Measurements from ENCODE around the gene UBA5. TPM values are rescaled to one million over a fixed set of nuclear protein-coding genes. Genes with fewer than 3 reads are reported as not detected.

Gene UBA5
- polyA plus RNA-seq, 1 donor from 2014 or later: 38.6 TPM

- Mint-ChIP-seq H3K27me3 (no peaks in the 10 kb centered on the region), H3K4me3 (peak overlapping the region; percentile 95 to 100 (median 98)), H3K36me3 (no peaks in the 10 kb centered on the region), H3K4me1 (peaks cover 24 to 52% (median 34%) of the 10 kb centered on the region in 3 donors), H3K27ac (peak overlapping the region in 2 of 3 donors; percentile 90 to 94), H3K9me3 (no peaks in the 10 kb centered on the region)
Observed at GRCh38 chr3:132661101-132661500, 972 bp downstream of the UBA5 start.

DNA sequence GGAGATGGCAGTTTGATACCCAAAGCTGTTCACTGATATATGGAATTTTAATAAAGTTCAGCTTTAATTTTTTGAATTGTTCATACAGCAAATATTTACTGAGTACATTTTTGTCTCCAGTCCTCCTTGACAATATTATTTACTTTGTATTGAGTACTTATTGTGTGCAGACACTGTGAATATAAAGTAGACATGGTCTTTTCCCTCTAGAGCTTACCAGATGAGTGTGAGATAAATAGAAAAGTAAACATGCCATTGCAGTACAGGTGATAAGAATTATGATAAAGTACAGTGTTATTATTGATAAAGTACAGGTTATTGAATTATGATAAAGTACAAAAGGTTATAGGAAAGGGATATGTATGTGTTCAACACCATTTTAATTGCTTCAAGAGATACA lies 2.1 kb downstream of the UBA5 start:
- Mint-ChIP-seq H3K27me3 (no peaks in the 10 kb centered on the region), H3K27ac (no peak overlapping the region), H3K4me3 (peak overlapping the region in 1 of 4 donors; percentile 62), H3K4me1 (peaks cover 24 to 50% (median 32%) of the 10 kb centered on the region in 3 donors), H3K36me3 (no peaks in the 10 kb centered on the region), H3K9me3 (no peaks in the 10 kb centered on the region)

DNA sequence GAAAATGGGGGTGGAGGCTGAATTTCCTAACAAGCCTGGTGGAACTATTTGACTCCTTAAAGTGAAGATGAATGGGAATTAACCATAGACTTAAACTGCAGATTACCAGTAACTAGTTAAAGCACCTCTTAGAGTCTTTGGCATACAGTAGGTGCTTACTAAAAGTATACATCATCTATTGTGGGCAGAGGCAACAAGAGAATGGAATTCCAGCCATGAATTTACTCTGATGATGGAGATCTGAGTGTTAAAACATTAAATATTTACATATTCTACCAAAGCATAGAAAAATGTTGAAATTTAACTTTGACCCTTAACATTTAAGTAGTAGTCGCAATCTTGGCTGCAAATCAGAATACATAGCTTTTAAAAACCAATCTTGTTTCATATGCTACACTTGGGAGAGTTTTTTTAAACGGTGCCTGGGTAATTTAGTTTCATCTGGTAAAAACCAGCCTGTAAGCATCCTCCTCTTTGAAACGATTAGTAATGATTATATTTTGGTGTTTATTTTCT lies 5.2 kb downstream of the UBA5 start:
- Mint-ChIP-seq H3K4me3 (no peak overlapping the region), H3K27me3 (no peaks in the 10 kb centered on the region), H3K9me3 (no peaks in the 10 kb centered on the region), H3K27ac (peak overlapping the region in 1 of 3 donors; percentile 64), H3K36me3 (no peaks in the 10 kb centered on the region), H3K4me1 (peaks cover 21 to 30% (median 29%) of the 10 kb centered on the region in 3 donors)

DNA sequence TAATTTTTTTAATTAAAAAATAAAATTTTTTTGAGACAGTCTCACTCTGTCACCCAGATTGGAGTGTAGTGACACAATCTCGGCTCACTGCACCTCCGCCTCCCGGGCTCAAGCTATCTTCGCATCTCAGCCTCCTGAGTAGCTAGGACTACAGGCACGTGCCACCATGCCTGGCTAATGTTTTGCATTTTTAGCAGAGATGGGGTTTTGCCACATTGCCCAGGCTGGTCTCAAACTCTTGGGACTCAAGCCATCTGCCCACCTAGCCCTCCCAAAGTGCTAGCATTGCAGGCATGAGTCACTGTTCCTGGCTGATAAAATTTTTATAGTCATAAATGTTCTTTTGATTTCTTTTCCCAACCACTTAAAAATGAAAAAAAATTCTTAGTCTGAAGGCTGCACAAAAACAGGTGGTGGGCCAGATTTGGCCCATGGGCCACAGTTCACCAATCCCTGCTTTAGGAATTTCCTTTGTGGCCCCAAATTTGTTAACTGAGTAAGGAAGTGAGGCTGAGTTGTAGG lies 9.2 kb downstream of the UBA5 start:
- no peaks in the 10 kb centered on the region for H3K36me3 Mint-ChIP-seq
- H3K27ac Mint-ChIP-seq: no peak overlapping the region
- no peaks in the 10 kb centered on the region for H3K27me3 Mint-ChIP-seq
- no peaks in the 10 kb centered on the region for H3K9me3 Mint-ChIP-seq
- no peak overlapping the region for H3K4me3 Mint-ChIP-seq
- H3K4me1 Mint-ChIP-seq: peaks cover 1 to 12% (median 7%) of the 10 kb centered on the region in 3 donors

DNA sequence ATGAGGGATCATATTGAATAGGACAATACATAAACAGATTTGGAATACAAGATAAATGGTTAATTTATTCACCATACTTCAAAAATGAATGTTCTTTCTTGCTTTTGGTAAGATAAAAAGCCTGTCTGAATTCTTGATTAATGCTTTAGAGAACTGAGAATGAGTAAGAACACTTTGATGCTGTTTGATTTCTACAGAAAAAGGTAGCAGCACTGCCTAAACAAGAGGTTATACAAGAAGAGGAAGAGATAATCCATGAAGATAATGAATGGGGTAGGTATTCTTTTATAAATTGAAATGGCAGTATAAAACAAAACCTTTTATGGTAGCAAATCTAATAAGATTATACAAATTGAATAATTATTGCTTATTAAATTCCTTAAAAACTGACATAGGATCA lies 15.3 kb downstream of the UBA5 start:
- peak overlapping the region in 1 of 3 donors; percentile 11 for H3K27ac Mint-ChIP-seq
- H3K36me3 Mint-ChIP-seq: peaks cover 5% of the 10 kb centered on the region
- no peaks in the 10 kb centered on the region for H3K9me3 Mint-ChIP-seq
- no peaks in the 10 kb centered on the region for H3K4me1 Mint-ChIP-seq
- no peaks in the 10 kb centered on the region for H3K27me3 Mint-ChIP-seq
- H3K4me3 Mint-ChIP-seq: no peak overlapping the region

GRCh38 chr3:132679911-132680310 lies 19.8 kb downstream of the UBA5 start:
- Mint-ChIP-seq H3K9me3 (no peaks in the 10 kb centered on the region), H3K4me1 (no peaks in the 10 kb centered on the region), H3K36me3 (peaks cover 5% of the 10 kb centered on the region), H3K27ac (no peak overlapping the region), H3K27me3 (no peaks in the 10 kb centered on the region), H3K4me3 (no peak overlapping the region)

GRCh38 chr3:132681421-132681820 lies 21.3 kb downstream of the UBA5 start:
- H3K4me1 Mint-ChIP-seq: no peaks in the 10 kb centered on the region
- H3K4me3 Mint-ChIP-seq: no peak overlapping the region
- no peaks in the 10 kb centered on the region for H3K27me3 Mint-ChIP-seq
- no peaks in the 10 kb centered on the region for H3K9me3 Mint-ChIP-seq
- peaks cover 5% of the 10 kb centered on the region for H3K36me3 Mint-ChIP-seq
- peak overlapping the region in 1 of 3 donors; percentile 39 for H3K27ac Mint-ChIP-seq

DNA sequence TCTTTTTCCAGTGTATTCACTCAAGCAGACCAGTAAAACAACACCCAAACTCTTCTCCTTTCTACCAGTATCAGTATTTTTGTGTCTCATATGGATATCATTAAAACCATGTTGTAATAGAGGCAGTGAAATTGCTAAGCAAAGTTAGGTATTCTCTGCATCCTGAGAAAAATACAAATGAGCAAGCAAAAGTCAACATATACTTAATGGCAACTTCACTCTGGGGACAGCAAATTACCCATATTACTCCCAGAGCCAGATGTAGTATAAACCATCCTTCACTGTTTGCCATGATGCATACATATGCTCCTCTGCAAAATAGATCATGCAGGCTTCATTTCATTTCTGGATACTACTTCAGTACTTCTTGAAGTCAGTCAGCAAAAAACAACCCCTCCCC lies 22.1 kb downstream of the UBA5 start:
- Mint-ChIP-seq H3K36me3 (peaks cover 5% of the 10 kb centered on the region), H3K27me3 (no peaks in the 10 kb centered on the region), H3K4me1 (no peaks in the 10 kb centered on the region), H3K4me3 (no peak overlapping the region), H3K9me3 (no peaks in the 10 kb centered on the region), H3K27ac (peak overlapping the region in 1 of 3 donors; percentile 85)

- no peak overlapping the region for H3K4me3 Mint-ChIP-seq
- no peaks in the 10 kb centered on the region for H3K9me3 Mint-ChIP-seq
- H3K27me3 Mint-ChIP-seq: no peaks in the 10 kb centered on the region
- H3K4me1 Mint-ChIP-seq: no peaks in the 10 kb centered on the region
- peaks cover 3% of the 10 kb centered on the region for H3K36me3 Mint-ChIP-seq
- no peak overlapping the region for H3K27ac Mint-ChIP-seq
Observed at GRCh38 chr3:132690040-132690439, 29.9 kb downstream of the UBA5 start.

GRCh38 chr3:132694991-132695390 lies 34.9 kb downstream of the UBA5 start:
- Mint-ChIP-seq H3K4me1 (peaks cover 0 to 1% (median 0%) of the 10 kb centered on the region in 3 donors), H3K36me3 (peaks cover 6% of the 10 kb centered on the region), H3K27me3 (no peaks in the 10 kb centered on the region), H3K9me3 (no peaks in the 10 kb centered on the region), H3K27ac (peak overlapping the region in 1 of 3 donors; percentile 89), H3K4me3 (no peak overlapping the region)

- H3K27ac Mint-ChIP-seq: peak overlapping the region in 1 of 3 donors; percentile 84
- H3K4me3 Mint-ChIP-seq: no peak overlapping the region
- peaks cover 0 to 1% (median 0%) of the 10 kb centered on the region in 3 donors for H3K4me1 Mint-ChIP-seq
- H3K36me3 Mint-ChIP-seq: peaks cover 6% of the 10 kb centered on the region
- no peaks in the 10 kb centered on the region for H3K27me3 Mint-ChIP-seq
- no peaks in the 10 kb centered on the region for H3K9me3 Mint-ChIP-seq
Observed at GRCh38 chr3:132695422-132695821, 35.3 kb downstream of the UBA5 start.

DNA sequence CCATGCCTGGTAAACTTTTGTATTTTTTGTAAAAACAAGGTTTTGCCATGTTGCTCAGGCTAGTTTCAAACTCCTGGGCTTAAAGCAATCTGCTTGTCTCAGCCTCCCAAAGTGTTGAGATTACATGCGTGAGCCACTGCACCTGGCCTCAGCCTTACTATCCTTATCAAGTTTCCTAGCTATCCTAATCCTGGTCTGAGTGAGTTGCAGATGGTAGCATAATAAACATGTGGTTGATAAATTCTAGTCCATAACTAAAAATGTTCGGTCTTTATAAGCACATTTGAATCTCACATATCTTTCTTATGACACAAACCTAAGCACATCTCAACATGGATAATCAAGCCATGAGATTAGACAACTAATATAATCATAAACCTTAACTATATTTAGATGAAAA lies 43.6 kb downstream of the UBA5 start:
- H3K27ac Mint-ChIP-seq: no peak overlapping the region
- peaks cover 13% of the 10 kb centered on the region for H3K36me3 Mint-ChIP-seq
- H3K4me1 Mint-ChIP-seq: no peaks in the 10 kb centered on the region
- no peaks in the 10 kb centered on the region for H3K27me3 Mint-ChIP-seq
- no peaks in the 10 kb centered on the region for H3K9me3 Mint-ChIP-seq
- H3K4me3 Mint-ChIP-seq: no peak overlapping the region

DNA sequence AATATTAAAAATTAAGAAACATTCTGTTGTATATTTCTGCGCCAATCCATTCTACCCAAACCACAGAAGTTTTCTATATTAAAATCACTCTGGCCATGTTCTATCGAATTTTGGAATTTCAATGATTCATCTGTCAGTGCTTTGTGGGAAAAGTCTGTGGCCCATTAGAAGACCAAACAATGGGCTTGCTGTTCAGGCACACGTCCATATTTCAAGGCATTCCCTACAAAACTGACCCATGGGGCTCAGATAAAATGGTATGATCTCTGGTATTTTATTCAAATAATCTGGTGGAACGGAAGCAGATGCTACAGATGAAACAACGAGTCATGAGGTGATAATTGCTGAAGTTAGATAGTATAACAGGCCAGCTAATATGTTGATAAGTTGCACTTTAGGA lies 49.6 kb downstream of the UBA5 start:
- Mint-ChIP-seq H3K9me3 (no peaks in the 10 kb centered on the region), H3K4me3 (no peak overlapping the region), H3K27me3 (no peaks in the 10 kb centered on the region), H3K36me3 (peaks cover 2% of the 10 kb centered on the region), H3K27ac (no peak overlapping the region), H3K4me1 (peaks cover 0 to 4% (median 1%) of the 10 kb centered on the region in 3 donors)

DNA sequence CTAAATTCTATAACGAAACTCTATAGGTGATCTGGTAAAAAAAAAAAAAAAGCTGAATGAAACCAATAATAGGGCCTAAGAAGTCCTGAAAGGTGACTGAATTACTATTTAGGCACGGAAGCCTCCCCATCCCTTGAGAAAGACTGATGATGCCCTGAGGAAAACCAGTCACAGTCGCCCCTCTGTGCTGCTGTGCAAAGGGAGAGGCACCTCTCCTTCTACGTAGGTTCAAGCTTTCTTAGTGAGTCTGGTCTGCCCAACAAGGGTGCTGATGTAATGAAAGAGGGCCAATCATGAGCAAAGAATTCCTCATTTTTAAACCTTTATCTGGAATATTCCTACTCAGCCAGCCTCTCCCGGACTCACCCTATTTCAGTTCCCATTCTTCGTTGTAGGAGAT lies 50.2 kb downstream of the UBA5 start:
- H3K36me3 Mint-ChIP-seq: peaks cover 2% of the 10 kb centered on the region
- H3K27ac Mint-ChIP-seq: no peak overlapping the region
- H3K4me1 Mint-ChIP-seq: peaks cover 0 to 4% (median 1%) of the 10 kb centered on the region in 3 donors
- H3K9me3 Mint-ChIP-seq: no peaks in the 10 kb centered on the region
- H3K27me3 Mint-ChIP-seq: no peaks in the 10 kb centered on the region
- H3K4me3 Mint-ChIP-seq: no peak overlapping the region

DNA sequence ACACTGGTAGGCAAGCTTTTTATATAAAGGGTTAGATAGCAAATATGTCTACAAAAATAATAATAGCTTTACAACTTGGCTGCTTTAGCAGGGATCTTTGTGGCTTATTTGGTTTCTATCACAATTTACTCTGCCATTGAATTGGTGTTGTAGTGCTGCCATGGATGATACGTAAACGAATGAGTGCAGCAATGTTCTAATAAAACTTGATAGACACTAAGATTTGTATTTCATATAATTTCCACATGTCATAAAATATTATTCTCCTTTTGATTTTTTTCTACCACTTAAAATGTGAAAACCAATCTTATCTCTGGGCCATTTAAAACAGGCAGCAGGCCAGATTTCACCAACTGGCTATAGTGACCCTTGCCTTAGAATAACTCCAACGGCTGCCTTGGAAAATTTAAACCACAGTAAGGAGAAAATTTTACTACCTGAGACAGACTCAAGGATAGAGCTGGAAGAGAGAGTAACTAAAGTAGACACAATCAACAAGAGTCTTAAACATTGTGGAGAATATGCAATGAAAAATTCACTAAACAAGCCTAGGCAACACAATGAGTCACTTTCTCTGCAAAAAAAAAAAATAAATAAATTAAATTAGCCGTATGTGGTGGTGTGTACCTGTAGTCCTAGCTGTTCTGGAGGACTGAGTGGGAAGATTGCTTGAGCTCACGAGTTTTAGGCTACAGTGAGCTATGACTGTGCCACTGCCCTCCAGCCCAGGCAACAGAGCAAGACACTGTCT lies 54.0 kb downstream of the UBA5 start:
- H3K9me3 Mint-ChIP-seq: no peaks in the 10 kb centered on the region
- peaks cover 3% of the 10 kb centered on the region for H3K36me3 Mint-ChIP-seq
- no peak overlapping the region for H3K27ac Mint-ChIP-seq
- no peak overlapping the region for H3K4me3 Mint-ChIP-seq
- peaks cover 6 to 9% (median 6%) of the 10 kb centered on the region in 3 donors for H3K4me1 Mint-ChIP-seq
- no peaks in the 10 kb centered on the region for H3K27me3 Mint-ChIP-seq

DNA sequence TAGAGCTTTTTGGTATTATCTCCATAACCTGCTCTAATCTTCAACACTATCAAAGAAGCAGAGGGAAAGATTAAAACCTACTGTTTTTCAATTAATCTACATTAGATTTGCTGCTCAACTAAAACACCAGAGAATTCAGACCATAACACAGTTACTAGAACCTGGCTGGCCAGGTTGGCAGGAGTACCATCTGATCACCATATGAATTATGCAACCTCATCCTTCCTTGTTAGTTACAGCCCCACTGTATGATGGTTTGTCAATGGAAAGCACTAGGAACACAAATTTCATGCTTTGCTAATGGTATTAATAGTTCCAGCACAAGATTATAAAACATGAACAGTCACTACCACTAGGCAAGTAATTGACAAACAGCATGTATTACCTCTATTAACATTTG lies 56.2 kb downstream of the UBA5 start:
- Mint-ChIP-seq H3K36me3 (peaks cover 3% of the 10 kb centered on the region), H3K4me3 (no peak overlapping the region), H3K4me1 (peaks cover 11 to 18% (median 15%) of the 10 kb centered on the region in 3 donors), H3K27ac (no peak overlapping the region), H3K27me3 (no peaks in the 10 kb centered on the region), H3K9me3 (no peaks in the 10 kb centered on the region)
